Measurements from ENCODE around the gene OTULIN.

DNA sequence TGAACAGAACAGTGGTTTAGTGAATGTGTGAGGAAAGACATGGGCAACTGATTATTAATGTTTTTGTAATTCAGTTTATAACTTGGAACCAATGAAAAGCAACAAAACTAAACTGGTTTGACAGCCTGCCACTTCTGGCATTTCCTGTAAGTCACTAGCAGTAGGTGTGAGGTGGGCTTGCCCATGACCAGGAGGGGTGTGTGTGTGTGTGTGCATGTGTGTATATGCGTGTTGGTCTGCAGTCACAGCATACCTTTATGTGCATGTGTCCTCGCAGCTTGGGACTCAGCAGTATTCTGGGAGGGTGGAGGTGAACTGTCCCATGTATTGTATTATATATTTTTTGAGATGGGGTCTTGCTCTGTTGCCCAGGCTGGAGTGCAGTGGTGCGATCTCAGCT lies 32.3 kb downstream of the OTULIN start:
- TF ChIP-seq, protein P1, sequence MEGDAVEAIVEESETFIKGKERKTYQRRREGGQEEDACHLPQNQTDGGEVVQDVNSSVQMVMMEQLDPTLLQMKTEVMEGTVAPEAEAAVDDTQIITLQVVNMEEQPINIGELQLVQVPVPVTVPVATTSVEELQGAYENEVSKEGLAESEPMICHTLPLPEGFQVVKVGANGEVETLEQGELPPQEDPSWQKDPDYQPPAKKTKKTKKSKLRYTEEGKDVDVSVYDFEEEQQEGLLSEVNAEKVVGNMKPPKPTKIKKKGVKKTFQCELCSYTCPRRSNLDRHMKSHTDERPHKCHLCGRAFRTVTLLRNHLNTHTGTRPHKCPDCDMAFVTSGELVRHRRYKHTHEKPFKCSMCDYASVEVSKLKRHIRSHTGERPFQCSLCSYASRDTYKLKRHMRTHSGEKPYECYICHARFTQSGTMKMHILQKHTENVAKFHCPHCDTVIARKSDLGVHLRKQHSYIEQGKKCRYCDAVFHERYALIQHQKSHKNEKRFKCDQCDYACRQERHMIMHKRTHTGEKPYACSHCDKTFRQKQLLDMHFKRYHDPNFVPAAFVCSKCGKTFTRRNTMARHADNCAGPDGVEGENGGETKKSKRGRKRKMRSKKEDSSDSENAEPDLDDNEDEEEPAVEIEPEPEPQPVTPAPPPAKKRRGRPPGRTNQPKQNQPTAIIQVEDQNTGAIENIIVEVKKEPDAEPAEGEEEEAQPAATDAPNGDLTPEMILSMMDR (conservative IDR thresholded peaks at IDR 0.05; ENCODE audit: low read length), result no peak
- no peak for TF ChIP-seq EZH2phosphoT487 (IDR thresholded peaks at IDR 0.05; ENCODE audit: borderline replicate concordance, low read depth, low read length)
